Neutrophil (primary cell): ENCODE measurements around the gene LPP.

ENCODE experiments used
- H3K27ac ChIP-seq: fragments of 200-600 bp; sonication (generic); 2 replicates; pipeline ENCODE4 v1.5.1; 2016; ENCODE audit warnings: mild to moderate bottlenecking, moderate library complexity
- H3K27me3 ChIP-seq: fragments of 200-600 bp; sonication (generic); 2 replicates; pipeline ENCODE4 v1.6.0; 2016; ENCODE audit warnings: mild to moderate bottlenecking
- H3K36me3 ChIP-seq: fragments of 200-600 bp; sonication (generic); 2 replicates; pipeline ENCODE4 v1.5.1; 2017
- H3K4me1 ChIP-seq, 2 experiments: fragments of 200-600 bp in 1 of 2; sonication (generic) in 1 of 2; 1 replicate in 1 of 2; 2 replicates in 1 of 2; pipeline versions ENCODE4 v1.5.1 to v1.6.1; 2013 to 2016; ENCODE audit warnings: low read depth in 1 of 2, low read length in 1 of 2, mild to moderate bottlenecking in 1 of 2, moderate library complexity in 1 of 2; ENCODE audit not compliant: control insufficient read depth in 1 of 2, insufficient read depth in 1 of 2
- H3K4me3 ChIP-seq, 2 experiments: fragments of 200-600 bp in 1 of 2; sonication (generic) in 1 of 2; 1 replicate in 1 of 2; 2 replicates in 1 of 2; pipeline ENCODE4 v1.5.1; 2013 to 2016; ENCODE audit warnings: low read depth in 1 of 2, low read length in 1 of 2, mild to moderate bottlenecking in 1 of 2, moderate library complexity in 1 of 2
- H3K9me3 ChIP-seq: fragments of 200-600 bp; sonication (generic); 2 replicates; pipeline ENCODE4 v1.5.1; 2016
- TF ChIP-seq, protein P1 (sequence below): fragments of 200-600 bp; sonication (generic); IDR thresholded peaks from 2 replicates; pipeline ENCODE4 v1.5.1; 2016; ENCODE audit warnings: antibody characterized with exemption

Gene LPP

DNA sequence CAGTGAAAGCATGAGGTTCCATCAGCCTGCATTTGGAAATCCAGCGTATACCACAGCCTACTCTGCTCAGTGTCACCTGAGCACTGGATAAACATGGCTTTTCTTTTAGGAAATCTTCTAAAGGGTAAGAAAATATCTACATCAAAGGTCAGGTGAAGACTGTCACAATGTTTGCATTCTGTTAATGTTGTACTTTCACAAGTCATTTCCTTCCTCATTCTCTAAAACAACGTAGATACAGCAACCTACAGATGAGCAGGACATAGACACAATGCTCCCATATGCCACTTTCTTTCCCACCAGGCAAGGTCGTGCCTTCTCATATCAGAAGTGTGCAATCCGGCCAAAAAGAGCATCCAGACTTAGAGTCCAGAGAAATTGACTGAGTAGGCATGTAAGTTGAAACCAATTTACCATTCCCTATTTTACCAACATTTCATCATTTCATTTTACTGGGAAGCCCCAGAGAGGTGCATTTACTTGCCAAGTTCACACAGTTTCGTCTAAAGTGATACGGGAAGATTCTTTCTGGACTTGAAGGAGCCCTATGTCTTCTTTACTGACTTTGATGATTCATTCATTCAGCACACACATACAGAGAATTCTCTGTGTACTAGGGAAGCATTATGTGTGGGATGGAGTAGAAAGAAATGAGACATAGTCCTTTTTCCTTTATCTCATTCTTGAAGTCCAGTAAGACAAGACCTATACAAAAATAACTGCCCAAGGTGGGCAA lies 30.6 kb upstream of the LPP start:
- Histone ChIP-seq H3K36me3 (no peaks in the 10 kb centered on the region), H3K4me1 (peaks cover 45% of the 10 kb centered on the region in 2 experiments), H3K27ac (peak overlapping the region; percentile 97), H3K27me3 (no peaks in the 10 kb centered on the region), H3K4me3 (peak overlapping the region; percentile 42 to 46), H3K9me3 (no peaks in the 10 kb centered on the region)
- TF ChIP-seq, protein P1, sequence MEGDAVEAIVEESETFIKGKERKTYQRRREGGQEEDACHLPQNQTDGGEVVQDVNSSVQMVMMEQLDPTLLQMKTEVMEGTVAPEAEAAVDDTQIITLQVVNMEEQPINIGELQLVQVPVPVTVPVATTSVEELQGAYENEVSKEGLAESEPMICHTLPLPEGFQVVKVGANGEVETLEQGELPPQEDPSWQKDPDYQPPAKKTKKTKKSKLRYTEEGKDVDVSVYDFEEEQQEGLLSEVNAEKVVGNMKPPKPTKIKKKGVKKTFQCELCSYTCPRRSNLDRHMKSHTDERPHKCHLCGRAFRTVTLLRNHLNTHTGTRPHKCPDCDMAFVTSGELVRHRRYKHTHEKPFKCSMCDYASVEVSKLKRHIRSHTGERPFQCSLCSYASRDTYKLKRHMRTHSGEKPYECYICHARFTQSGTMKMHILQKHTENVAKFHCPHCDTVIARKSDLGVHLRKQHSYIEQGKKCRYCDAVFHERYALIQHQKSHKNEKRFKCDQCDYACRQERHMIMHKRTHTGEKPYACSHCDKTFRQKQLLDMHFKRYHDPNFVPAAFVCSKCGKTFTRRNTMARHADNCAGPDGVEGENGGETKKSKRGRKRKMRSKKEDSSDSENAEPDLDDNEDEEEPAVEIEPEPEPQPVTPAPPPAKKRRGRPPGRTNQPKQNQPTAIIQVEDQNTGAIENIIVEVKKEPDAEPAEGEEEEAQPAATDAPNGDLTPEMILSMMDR, result no peak

DNA sequence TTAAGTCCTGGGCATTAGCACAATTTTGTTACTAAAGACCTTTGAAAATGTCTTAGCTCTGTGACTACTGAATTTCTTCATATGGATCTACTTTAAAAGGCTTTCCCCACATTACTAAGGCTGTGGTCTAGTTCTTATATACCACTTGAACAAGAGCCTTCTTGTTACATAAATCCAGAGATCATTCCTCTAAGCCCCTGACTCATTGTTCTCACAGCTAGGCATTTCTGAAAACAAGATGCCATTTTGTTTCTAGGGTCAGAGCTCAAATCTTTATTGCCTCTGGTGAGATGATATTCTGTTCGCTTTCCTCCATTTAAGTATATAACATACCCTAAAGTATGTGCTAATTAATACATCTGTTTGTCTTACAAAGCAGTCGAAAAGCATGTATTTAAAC lies 29.8 kb upstream of the LPP start:
- Histone ChIP-seq H3K27me3 (no peaks in the 10 kb centered on the region), H3K4me3 (peak overlapping the region; percentile 42 to 46), H3K27ac (peak overlapping the region; percentile 97), H3K9me3 (no peaks in the 10 kb centered on the region), H3K36me3 (no peaks in the 10 kb centered on the region), H3K4me1 (peaks cover 45% of the 10 kb centered on the region in 2 experiments)
- TF ChIP-seq, protein P1, result no peak

DNA sequence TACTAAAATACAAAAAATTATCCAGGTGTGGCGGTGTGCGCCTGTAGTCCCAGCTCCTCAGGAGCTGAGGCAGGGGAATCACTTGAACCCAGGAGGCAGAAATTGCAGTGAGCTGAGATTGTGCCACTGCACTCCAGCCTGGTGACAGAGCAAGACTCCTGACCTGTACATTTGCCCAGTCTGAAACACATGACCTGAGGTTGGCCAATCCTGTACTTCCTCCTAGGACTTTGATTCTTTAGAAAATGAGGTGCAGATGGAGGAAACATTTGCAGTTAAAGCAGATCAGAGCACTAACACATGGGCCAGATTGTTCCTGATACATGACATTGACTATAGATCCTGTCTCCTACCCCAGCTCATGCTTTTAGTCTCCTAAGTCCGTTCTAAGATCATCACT lies 28.9 kb upstream of the LPP start:
- H3K36me3 ChIP-seq, result no peaks in the 10 kb centered on the region
- H3K27me3 ChIP-seq, result no peaks in the 10 kb centered on the region
- H3K9me3 ChIP-seq, result no peaks in the 10 kb centered on the region
- TF ChIP-seq, protein P1, result no peak
- peaks cover 45% of the 10 kb centered on the region in 2 experiments for H3K4me1 ChIP-seq
- peak overlapping the region in 1 of 2 experiments; percentile 46 for H3K4me3 ChIP-seq
- H3K27ac ChIP-seq, result peak overlapping the region; percentile 97

DNA sequence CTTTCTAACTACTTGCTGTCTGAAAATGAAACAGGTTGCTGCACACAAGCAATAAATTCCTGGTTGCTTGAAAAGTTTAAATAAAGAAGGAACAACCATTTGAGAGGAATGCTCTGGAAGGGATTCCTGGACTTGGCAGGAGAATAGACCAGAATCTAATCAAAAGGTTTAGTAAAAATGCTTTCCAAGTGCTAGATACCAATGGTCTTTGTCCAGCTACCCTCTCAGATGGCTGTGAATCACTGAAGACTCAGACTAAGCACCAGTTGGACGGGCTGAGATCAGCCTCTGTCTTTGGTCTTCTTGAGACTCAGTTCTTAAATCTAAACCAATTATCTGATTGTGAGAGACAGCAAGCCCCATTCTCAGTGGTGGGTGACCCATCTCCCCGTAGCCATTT lies 27.7 kb upstream of the LPP start:
- TF ChIP-seq, protein P1, result no peak
- no peaks in the 10 kb centered on the region for H3K9me3 ChIP-seq
- H3K4me3 ChIP-seq, result no peak overlapping the region
- peak overlapping the region; percentile 97 for H3K27ac ChIP-seq
- no peaks in the 10 kb centered on the region for H3K27me3 ChIP-seq
- peaks cover 45% of the 10 kb centered on the region in 2 experiments for H3K4me1 ChIP-seq
- H3K36me3 ChIP-seq, result no peaks in the 10 kb centered on the region

DNA sequence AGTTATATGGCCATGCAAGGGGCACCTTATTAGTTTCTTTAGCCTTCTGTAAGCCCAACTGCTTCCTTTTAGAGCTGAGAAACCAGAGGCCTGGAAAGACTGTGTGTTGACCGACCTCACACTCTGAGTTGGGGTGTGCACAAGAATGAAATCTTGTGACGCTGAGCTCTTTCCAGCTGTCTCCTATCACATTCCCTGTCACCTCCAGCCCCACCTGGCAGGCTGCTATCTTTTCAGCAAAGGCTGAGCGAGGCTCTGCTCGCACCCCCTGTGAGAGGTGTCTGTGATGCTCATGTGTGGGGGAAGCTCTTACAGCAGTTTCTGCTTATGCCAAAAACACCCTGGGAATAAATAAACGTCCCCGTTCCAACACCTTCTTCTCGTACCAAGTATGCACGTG lies 27.0 kb upstream of the LPP start:
- Histone ChIP-seq H3K27me3 (no peaks in the 10 kb centered on the region), H3K4me1 (peaks cover 40% of the 10 kb centered on the region in 2 experiments), H3K27ac (peak overlapping the region; percentile 97), H3K36me3 (no peaks in the 10 kb centered on the region), H3K9me3 (no peaks in the 10 kb centered on the region), H3K4me3 (no peak overlapping the region)
- TF ChIP-seq, protein P1, result no peak
